HG03571 (cell line): ENCODE results near the gene SP1.
"Not testable (repeated sequence)": the region's sequence is repeated elsewhere in the genome, so short reads cannot be mapped to it uniquely, and the experiment has no call there.

Experiments
- ATAC-seq: cut with Tn5 transposase; IDR thresholded peaks from one replicate; pipeline ENCODE4 v1.9.1; 2021; ENCODE audit not compliant: unreplicated experiment

The SP1 gene

DNA sequence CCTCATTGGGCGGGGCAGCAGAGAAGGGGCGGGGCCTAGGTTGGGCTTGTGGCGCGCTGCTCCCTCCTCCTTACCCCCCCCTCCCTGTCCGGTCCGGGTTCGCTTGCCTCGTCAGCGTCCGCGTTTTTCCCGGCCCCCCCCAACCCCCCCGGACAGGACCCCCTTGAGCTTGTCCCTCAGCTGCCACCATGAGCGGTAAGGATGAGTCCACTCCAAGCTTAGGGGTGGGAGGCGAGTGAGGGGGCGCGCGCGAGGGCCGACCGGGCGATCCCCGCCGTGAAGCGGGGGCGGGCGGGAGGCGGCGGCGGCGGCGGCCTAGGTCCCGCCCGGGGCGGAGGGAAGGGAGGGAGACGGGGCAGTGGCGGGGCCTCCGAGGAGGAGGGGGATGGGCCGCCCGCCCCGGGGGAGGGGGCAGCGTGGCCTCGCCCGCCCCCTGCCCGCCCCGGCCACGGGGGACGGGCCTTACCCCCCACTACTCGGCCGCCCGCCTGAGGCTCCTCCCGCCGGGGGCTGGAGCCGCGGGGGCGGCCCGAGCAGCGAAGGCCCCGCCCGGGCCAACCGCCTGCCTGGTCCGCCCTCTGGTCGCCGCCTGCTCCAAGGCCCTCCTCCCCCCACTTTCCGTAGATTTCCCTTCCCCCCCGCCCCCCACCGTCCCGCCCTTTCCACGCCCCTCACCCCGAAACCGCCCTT lies at the start of gene SP1:
SP1 (plus strand) TSS at position 73 of the 690 bp plus-strand sequence; CDS start at position 189, 116 bp downstream.
- ATAC-seq: peak; percentile 35

DNA sequence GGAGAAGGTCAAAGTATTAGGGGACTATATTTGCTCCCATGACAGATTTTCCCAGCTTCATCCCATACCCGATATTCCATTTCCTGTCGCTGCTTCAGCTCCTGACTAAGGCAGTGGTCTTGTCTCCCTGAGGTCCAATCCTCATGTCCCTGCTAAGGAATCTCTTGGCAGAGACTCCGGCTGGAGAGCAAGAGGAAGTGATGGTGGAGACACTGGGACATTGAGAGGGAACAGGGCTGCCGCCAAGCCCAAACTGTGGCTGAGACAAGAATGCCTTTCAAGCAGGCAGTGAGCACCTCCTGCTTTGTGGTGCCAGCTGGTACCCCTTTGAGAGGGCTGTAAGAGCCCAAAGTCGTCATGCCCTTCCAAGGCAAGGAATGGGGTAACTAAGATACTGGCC lies 49.3 kb upstream of the SP1 start:
- ATAC-seq: no peak

DNA sequence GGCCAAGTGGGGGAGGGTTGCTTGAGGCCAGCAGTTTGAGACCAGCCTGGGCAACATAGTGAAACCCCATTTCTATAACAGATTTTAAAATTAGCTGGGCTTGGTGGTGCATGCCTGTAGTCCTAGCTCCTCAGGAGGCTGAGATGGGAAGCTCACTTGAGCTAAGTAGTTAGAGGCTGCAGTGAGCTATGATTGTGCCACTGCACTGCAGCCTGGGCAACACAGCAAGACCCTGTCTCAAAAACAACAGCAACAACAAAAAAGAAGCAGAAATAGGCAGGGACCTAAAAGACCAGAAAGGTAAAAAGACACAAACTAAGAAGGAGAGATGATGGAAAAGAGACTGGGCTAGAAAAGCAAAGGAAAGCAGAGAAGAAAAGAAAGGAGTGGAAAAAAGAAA lies 47.6 kb upstream of the SP1 start:
- ATAC-seq: not testable (repeated sequence)

DNA sequence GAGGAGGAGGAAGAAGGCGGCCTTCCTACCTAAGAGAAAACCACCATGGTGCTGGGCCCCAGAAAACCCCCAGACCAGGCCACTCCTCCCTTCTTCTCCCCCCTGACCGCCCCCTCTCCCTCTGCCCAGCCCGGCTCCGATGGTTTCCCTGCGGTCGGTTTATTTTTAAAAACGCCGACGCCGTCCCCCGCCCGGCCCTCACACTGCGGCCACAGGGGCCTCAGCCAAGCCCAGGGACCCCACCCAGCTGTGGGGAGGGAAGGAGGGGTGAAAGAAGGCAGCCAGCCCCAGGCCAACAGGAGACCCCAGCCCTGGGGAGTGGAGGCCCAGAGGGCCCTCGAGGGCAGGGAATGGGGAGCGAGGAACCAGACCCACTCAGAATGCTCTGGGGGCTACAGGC lies 47.2 kb upstream of the SP1 start:
- no peak for ATAC-seq

DNA sequence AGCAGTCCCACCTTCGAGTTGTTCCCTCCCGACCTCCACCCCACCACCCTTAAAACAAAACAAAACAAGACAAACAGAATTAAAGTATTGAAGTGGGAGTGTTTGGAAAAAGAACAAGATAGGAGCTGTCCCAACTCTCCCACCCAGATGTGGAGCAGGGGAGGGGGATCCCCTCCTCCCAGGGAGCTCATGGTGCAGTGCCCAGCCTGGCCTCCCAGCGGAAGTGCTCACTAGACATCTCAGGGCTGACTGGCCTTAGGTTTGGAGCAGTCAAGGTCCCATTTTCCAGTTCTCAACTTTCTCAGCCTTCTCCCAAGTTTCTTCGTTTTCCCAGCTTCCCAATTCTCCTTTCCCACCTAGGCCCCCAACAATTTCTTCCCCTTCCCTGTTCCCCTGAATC lies 46.7 kb upstream of the SP1 start:
- no peak for ATAC-seq

DNA sequence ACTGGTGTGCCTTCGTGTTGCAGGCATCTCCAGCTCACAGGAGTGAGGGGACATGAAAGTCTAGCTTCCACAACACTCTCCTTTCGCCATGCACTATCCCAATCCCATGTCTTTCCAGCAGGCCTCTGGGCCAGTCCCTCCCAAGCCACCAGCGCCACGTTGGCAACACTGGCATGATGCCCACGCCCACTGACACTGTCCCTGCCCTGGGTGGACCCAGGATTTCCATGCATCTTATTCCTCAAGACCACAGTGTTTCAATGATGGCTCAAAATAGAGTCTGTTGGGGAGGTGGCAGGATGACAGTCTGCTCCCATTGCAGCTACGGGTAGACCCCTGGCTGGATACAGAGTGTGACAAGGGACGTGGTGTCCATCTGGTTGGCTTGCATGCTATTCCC lies 46.1 kb upstream of the SP1 start:
- no peak for ATAC-seq

DNA sequence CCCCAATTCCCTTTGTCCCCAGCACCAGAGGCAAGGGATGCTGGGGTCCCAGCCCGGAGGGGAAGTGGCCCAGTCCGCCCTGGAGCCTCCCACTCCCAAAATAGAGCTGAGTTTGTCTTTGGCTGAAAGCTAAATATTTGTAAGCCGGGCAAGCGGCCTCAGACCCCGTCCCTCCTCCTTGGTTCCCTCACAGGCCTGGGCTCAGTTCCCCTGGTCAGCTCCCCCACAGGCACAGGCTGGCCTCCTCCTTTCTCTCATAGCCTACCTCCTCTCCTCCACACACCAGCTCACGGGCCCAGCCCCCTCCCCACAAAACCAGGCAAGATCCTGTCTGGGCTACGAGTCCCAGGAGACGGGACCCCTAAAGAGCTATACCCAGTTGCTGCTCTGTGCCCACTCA lies 45.2 kb upstream of the SP1 start:
- no peak for ATAC-seq

DNA sequence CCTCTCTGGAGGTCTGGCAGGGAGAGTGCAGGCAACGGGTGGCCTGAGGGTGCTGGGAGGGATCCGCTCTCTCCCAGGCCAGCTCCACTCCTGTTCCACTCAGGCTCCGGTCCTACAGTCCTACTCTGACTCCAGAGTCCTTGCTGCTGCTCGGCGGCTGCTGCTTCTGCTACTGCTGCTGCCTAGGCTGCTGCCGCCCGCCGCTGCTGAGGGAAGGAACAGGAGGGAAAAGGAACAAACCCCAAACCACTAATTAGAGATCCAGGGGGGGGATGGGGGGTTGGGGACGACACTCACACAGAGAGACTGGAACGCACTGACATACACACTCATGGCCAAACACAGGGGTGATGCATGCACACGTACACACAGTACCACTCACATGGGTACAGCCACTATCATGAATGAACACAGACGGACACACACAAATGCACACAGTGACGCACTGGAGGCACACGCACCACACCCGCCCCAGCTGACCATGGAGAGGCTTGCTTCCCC lies 43.7 kb upstream of the SP1 start, which contains the start of gene SP7:
SP7 (minus strand) TSS at position 174 of the 501 bp plus-strand sequence. CDS start 708 bp downstream, outside the sequence.
- no peak for ATAC-seq

DNA sequence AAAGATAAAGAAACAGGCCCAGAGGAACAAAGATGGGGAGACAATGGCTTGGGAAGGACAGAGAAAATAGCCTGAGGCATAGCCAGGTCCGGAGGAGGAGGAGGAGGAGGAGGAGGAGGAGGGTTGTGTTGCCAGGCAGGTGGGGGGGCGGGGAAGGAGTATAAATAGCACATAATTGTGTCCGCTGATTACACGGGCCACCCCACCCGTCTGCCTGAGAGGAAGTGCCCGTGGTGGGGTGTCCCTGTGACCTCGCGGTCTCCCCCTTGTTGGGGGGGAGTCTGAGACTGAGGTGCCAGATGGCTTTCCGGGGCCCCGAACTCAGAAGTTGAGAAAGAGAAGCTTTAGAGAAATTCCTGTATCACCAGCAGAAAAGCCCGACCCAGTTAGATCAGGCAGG lies 42.0 kb upstream of the SP1 start:
- ATAC-seq: no peak

DNA sequence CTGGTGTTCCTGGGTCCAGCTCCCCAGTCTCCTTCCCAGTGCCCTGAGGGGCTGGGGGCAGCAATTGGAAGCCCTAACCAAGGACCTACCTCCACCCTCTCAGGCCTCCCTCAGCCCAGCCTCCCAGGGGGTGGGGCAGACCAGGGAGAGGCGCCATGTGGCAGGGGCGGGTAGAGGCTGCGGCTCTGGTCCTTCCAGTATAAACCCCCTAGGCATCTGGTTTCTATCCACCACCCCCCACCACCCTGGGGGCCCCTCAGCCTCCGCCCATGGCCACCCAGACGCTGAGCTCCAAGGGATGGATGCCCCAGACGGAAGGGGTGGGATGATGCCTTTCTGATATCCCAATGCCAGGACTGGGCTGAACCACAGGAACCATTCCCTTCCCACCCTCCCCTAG lies 41.1 kb upstream of the SP1 start:
- ATAC-seq: no peak

DNA sequence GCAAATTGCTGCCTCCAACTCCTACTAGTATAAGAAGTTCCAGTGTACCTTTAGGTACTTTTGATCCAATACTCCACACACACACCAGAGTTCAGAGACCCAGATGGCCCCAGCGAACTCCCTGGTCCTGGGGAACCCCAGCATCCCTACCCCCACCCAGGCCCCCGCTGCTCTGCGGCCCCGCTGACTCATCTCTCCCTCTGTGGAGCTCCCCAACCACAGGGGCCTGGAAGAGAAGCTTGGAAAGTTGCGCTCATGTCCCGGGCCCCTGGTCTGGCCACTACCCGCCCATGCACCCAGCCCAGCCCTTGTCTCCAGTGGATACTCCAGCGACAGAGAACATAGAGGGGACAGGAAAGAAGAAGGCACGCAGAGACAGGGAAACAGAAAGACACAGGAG lies 39.6 kb upstream of the SP1 start:
- ATAC-seq: no peak

DNA sequence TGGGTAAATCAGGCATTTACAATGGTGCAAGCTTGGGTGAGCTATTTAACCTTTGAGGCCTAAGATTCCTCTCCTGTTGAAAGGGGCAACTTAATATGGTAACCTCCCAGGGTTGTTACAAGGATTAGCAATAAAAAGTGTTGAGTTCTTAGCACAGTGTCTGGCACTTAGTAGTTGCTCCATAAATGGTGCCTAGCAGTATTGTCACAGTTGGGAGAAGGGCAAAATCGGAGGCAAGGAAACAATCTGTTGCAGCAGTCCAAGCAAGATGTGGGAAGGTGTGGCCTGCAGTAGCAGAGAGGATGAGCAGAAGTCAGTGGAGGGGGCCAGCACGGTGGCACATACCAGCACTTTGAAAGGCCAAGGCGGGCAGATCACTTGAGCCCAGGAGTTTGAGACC lies 36.5 kb upstream of the SP1 start:
- no peak for ATAC-seq

DNA sequence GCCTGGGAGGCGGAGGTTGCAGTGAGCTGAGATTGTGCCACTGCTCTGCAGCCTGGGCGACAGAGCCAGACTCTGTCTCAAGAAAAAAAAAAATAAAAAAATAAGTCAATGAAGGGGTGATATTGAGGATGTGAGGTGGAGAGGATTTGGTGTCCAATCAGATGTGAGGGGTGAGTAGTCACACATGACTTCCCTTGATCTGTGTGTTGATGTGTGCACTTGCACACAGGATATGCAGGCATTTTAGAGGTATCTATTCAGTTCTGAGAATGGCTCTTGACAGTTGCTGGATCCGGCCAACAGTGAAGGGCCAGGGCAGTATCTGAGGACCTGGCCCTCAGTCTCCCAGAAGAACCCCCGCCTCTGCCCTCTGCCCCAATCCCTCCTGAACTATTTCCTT lies 36.0 kb upstream of the SP1 start:
- no peak for ATAC-seq

DNA sequence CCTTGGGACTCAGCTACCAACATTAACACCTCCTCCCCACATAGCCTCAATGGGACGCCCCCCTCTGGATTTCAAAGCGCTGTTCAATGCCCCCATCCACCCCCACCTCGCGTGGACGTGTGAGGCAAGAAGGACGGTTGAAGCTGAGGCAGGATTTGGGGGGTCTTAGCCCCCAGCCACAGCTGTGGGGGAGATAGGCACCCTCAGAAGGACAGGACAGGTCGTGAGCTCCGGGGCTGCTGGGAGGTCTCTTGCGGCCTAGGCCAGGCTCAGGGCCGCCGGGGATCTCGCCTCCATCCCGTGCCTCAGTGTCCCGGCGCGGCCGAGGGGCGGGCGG lies 35.5 kb upstream of the SP1 start:
- no peak for ATAC-seq

DNA sequence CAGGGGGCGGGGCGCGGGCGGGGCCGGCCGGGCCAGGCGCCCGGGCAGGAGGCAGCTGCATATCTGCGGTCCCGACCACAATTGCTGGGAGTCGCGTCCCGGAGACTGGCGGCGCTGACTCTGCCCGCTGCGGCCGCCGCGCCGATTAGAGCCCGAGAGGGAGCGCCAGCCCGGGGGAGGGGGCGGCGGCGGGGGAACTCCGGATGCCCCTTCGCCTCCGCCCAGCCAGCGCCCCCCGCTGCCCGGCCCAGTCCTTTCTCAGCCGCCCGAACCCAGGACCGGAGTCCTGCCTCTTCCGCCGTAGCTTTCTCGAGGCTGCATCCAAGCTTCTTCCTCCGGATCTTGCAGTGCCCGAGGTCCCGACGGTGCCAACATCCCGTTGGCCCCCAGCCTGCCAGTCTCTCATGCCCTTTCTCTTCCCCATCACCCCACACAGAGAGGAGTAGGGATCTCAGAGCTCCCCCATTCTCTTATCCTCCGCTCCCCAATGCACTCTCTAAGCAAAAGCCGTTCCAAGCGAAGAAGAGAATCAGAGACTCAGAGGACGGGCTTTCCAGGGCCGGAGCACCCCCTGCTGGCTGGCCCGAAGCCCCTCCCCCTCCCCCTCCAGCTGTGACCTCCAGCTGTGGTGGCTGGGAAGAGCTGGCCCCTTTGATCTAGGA lies 35.0 kb upstream of the SP1 start:
- peak; percentile 56 for ATAC-seq

DNA sequence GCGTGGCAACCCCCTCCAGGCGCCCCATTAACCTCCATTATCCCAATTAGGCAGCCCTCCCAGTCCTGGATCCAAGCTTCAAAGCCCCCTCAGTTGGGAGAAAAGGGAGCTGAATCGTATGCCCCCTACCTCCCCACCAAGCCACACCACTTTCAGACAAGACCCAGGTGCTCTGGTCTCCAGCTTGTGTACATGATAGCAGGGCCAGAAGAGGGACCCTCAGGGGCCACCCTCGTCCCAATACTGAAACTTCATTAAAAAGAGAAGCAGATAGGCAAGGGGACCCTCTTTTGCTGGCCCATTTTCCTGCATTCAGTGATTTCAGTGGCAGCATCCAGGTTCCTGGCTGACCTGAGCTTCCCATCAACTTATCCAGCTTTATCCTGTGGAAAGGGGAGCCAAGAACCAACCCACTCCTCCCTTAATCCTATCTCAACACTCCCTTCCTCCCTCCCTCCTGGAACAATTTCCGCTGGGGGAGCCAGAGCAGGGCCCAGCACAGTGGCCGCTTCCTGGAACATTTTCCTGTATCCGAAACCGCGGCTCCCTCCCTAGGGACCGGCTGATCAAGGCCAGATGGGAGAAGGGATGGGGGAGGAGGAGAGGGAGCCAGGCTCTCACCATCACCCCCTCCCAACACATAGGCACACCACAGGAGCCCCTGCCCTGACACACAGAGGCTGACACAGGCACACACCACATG lies 34.3 kb upstream of the SP1 start:
- no peak for ATAC-seq

DNA sequence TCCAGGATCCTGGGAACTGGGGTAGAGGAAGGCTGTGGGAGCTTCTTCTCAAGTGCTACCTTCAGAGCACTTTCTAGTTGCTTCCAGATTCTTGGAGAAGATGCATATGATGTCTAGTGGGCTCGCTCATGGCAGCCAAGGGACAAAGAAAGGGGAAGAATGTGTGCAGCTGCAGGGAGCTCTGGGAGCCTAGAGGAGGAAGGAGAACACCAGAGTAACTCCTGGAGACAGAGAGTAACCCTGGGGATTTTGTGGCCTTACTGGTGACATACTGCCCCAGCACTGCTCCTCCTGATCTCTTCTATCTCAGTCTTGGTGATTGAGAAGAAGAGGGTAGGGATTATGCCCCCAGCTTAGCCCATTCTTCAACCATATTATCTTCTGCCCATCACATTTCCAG lies 33.5 kb upstream of the SP1 start:
- no peak for ATAC-seq

DNA sequence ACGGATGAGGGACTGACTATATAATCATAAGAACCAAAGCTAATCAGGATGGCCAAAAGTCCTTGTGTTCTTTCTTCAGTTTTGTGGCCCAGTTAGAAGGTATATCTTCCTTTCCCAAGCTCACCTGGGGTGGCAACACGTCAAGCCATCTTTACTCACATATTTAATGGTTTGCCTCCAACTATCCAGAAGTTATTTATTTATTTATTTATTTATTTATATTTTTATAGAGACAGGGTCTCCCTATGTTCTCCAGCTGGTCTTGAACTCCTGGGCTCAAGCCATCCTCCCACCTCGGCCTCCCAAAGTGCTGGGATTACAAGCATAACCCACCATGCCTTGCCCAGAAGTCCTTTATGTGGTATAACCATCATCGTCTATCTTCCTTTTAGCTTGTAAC lies 32.1 kb upstream of the SP1 start:
- ATAC-seq: no peak

DNA sequence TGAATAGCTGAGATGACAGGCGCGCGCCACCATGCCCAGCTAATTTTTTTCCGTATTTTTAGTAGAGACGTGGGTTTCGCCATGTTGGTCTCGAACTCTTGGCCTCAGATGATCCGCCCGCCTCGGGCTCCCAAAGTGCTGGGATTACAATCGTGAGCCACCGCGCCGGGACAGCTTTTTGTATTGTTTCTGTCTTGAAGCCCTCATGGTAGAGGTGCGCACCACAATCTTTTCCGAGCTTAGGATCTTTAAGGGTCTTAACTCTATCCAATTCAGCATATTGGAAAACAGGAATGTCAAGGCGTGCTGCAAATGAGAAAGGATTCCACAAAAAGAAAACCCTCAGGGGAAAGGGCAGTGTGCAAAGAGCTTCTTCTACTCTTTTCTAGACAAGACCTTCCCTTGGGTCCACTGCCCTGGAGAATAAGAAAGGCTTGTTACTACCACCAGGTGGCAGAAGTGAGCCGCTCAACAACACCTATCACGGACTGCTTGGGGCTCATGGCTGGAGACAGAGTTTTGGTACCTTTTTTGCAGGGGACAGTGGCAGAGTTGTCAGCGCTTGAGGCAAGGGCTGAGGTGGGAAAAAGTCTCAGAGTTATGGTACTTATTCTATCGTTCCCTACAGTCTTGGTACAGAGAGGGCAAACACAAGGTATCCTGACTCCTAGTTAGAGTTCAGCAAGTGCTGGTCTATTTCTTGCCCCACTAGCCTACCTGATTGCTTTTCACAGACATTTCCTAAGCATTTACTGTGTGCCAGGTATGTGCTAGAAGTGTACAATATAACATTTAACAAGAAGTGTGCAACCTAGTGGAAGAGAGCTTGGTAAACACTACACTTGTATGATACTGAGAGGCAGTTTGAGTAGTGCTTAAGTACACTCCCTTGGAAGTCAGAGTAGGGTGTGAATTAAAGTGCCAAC lies 27.4 kb upstream of the SP1 start:
- ATAC-seq: peak; percentile 64

DNA sequence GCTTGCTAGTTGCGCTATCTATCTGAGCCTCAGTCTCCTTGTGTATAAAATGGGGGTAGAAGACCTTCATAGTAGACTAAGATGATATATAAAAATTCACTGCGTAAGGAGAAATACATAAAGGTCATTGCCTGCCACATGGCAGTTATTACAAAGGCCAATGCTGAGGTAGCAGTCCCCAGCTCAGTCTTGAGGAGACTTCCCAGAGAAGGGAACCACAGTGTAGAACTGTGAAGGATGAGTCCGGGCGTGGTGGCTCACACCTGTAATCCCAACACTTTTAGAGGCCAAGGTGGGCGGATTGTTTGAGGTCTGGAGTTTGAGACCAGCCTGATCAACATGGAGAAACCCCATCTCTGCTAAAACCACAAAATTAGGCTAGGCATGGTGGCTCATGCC lies 26.7 kb upstream of the SP1 start:
- ATAC-seq: no peak

DNA sequence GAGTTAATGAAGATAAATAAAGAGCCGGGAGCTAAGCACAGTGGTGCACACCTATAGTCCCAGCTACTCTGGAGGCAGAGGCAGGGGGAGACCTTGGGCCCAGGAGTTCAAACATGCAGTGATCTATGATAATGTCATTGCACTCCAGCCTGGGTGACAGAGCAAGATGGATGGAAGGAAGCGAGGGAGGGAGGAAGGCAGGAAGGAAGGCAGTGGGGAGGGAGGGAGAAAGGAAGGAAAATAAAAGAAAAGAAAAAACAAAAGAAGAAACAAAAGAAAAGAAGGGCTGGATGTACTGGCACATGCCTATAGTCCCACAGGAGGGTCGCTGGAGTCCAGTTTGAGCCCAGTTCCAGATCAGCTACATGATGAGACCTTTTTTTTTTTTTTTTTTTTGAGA lies 24.9 kb upstream of the SP1 start:
- ATAC-seq: no peak
